Mammary epithelial cell (primary cell): ENCODE data around the gene LCOR.

Source experiments
- CTCF ChIP-seq, 2 donors: IDR thresholded peaks in 1 of 2; conservative IDR thresholded peaks in 1 of 2; 2 replicates each; pipeline ENCODE4 v1.5.1; 2011 to 2012; ENCODE audit warnings: inconsistent platforms in 2 of 2, low read length in 2 of 2, mild to moderate bottlenecking in 2 of 2, control low read depth in 1 of 2, low read depth in 1 of 2; ENCODE audit not compliant: insufficient read depth in 1 of 2; ENCODE audit errors: extremely low read depth in 1 of 2
- EZH2 ChIP-seq: IDR thresholded peaks from 2 replicates; pipeline ENCODE4 v1.6.1; 2012; ENCODE audit warnings: low read length, inconsistent platforms, borderline replicate concordance

GRCh38 chr10:96924861-96925260, 92.8 kb downstream of the LCOR start:
- no peak for TF ChIP-seq EZH2
- TF ChIP-seq CTCF (conservative IDR thresholded peaks at IDR 0.05 in 1 of 2, IDR thresholded peaks at IDR 0.05 in 1 of 2; ENCODE audit: extremely low read depth in 1 of 2, insufficient read depth in 1 of 2, low read depth in 1 of 2, low read length in 2 of 2), result no peak
